NCI-H1436 (cell line): ENCODE results near the gene COL1A2.

Source experiments
- DNase-seq: peaks from one replicate; lab custom pipeline; 2025; lab: John Stamatoyannopoulos, UW

COL1A2 gene

GRCh38 chr7:94410413-94411187 lies 15.9 kb downstream of the COL1A2 start:
- no peak for DNase-seq

- no peak for DNase-seq
These were observed 16.4 kb downstream of the COL1A2 start for GRCh38 chr7:94411188-94411466.

- no peak for DNase-seq
These were observed 18.1 kb downstream of the COL1A2 start for GRCh38 chr7:94412762-94413322.

GRCh38 chr7:94414481-94414880 lies 19.8 kb downstream of the COL1A2 start:
- DNase-seq = no peak

- DNase-seq = no peak
These were observed 20.3 kb downstream of the COL1A2 start for GRCh38 chr7:94414980-94415379.

GRCh38 chr7:94417306-94417705 lies 22.6 kb downstream of the COL1A2 start:
- DNase-seq = no peak

GRCh38 chr7:94417901-94418300 lies 23.2 kb downstream of the COL1A2 start:
- no peak for DNase-seq

- no peak for DNase-seq
These were observed 24.2 kb downstream of the COL1A2 start for GRCh38 chr7:94418851-94419250.

GRCh38 chr7:94420328-94420727 lies 25.6 kb downstream of the COL1A2 start:
- no peak for DNase-seq

- DNase-seq = no peak
These were observed 27.0 kb downstream of the COL1A2 start for GRCh38 chr7:94421681-94422080.

- DNase-seq = no peak
These were observed 27.4 kb downstream of the COL1A2 start for GRCh38 chr7:94422136-94422535.

GRCh38 chr7:94422827-94423460 lies 28.2 kb downstream of the COL1A2 start:
- no peak for DNase-seq

GRCh38 chr7:94423863-94424735 lies 29.4 kb downstream of the COL1A2 start:
- peak; percentile 31 for DNase-seq

GRCh38 chr7:94425546-94425945 lies 30.9 kb downstream of the COL1A2 start:
- no peak for DNase-seq

- DNase-seq = no peak
These were observed 32.5 kb downstream of the COL1A2 start for GRCh38 chr7:94426980-94427875.

- no peak for DNase-seq
These were observed 34.5 kb downstream of the COL1A2 start for GRCh38 chr7:94429153-94429552.

GRCh38 chr7:94431176-94431575 lies 36.5 kb downstream of the COL1A2 start:
- no peak for DNase-seq

GRCh38 chr7:94431619-94432280 lies 37.1 kb downstream of the COL1A2 start:
- no peak for DNase-seq

- no peak for DNase-seq
These were observed 37.6 kb downstream of the COL1A2 start for GRCh38 chr7:94432281-94432670.

- no peak for DNase-seq
These were observed 38.1 kb downstream of the COL1A2 start for GRCh38 chr7:94432817-94433216.

- DNase-seq = no peak
These were observed 38.5 kb downstream of the COL1A2 start for GRCh38 chr7:94433224-94433623.
